H1 (cell line): Measurements from ENCODE around the gene MMP24OS. TPM values are rescaled to one million over a fixed set of nuclear protein-coding genes. Genes with fewer than 3 reads are reported as not detected.
A peak's percentile ranks its signal among the peaks of the same experiment; 100 is the strongest.

Source experiments
- CTCF ChIA-PET: fragments of 300-600 bp; sonication (Branson Sonifier 250); formaldehyde crosslinking; loops from one replicate; lab custom pipeline; 2021; ENCODE audit not compliant: partially characterized antibody; lab: Charles Lee
- POLR2A ChIA-PET: fragments of 300-600 bp; sonication (Branson Sonifier 250); formaldehyde crosslinking; loops from one replicate; lab custom pipeline; 2021; ENCODE audit warnings: inconsistent platforms; ENCODE audit not compliant: partially characterized antibody; lab: Charles Lee
- DNase-seq, 2 experiments: peaks; one replicate each; pipeline versions ENCODE4 v3.0.0 to v3.0.0-alpha.2; 2010 to 2022; ENCODE audit warnings: low spot score in 2 of 2, low read depth in 1 of 2, mixed read lengths in 1 of 2
- FAIRE-seq: peaks from 2 replicates; lab custom pipeline; 2011; peaks lifted over from hg19 to GRCh38; lab: Jason Lieb, UNC
- H2AFZ ChIP-seq: 2 replicates; pipeline ENCODE4 v1.8.1; 2012; ENCODE audit warnings: low read length, inconsistent platforms
- H2AK5ac ChIP-seq: 2 replicates; pipeline ENCODE4 v1.6.1; 2013; ENCODE audit warnings: low read depth, low read length
- H2BK120ac ChIP-seq: replicated peaks from 2 replicates; pipeline ENCODE3; 2013; ENCODE audit warnings: low read depth, low read length, inconsistent platforms
- H2BK12ac ChIP-seq: 2 replicates; pipeline ENCODE4 v1.6.1; 2013; ENCODE audit warnings: low read depth, low read length
- H2BK15ac ChIP-seq: 2 replicates; pipeline ENCODE4 v1.6.1; 2013; ENCODE audit warnings: low read length
- H2BK20ac ChIP-seq: 2 replicates; pipeline ENCODE4 v1.6.1; 2013; ENCODE audit warnings: low read length
- H2BK5ac ChIP-seq: 2 replicates; pipeline ENCODE4 v1.6.1; 2013; ENCODE audit warnings: low read depth, low read length
- H3K14ac ChIP-seq: 2 replicates; pipeline ENCODE4 v1.6.1; 2013; ENCODE audit warnings: inconsistent platforms; ENCODE audit not compliant: insufficient read length
- H3K18ac ChIP-seq: 2 replicates; pipeline ENCODE4 v1.6.1; 2013; ENCODE audit warnings: low read length; ENCODE audit errors: extremely low read depth
- H3K23ac ChIP-seq: 2 replicates; pipeline ENCODE4 v1.6.1; 2013; ENCODE audit warnings: inconsistent platforms; ENCODE audit not compliant: insufficient read length
- H3K23me2 ChIP-seq: 2 replicates; pipeline ENCODE4 v1.6.1; 2013; ENCODE audit warnings: low read depth, low read length
- H3K27ac ChIP-seq: 2 replicates; pipeline ENCODE4 v1.6.1; 2011; ENCODE audit warnings: low read depth, low read length, inconsistent platforms
- H3K27me3 ChIP-seq, 4 experiments: replicated peaks in 1 of 4; 1 replicate in 1 of 4; 2 replicates in 3 of 4; pipeline versions ENCODE4 v1.6.1 to v1.8.1; 2011 to 2013; ENCODE audit warnings: low read length in 3 of 4, mild to moderate bottlenecking in 3 of 4, inconsistent platforms in 2 of 4, mixed read lengths in 2 of 4, moderate library complexity in 1 of 4; ENCODE audit not compliant: control insufficient read depth in 3 of 4, insufficient read depth in 3 of 4; ENCODE audit errors: extremely low read depth in 1 of 4
- H3K36me3 ChIP-seq, 4 experiments: 2 replicates each; pipeline versions ENCODE4 v1.6.1 to v1.8.1; 2011 to 2013; ENCODE audit warnings: mild to moderate bottlenecking in 4 of 4, low read length in 3 of 4, moderate library complexity in 2 of 4, control low read depth in 1 of 4, inconsistent platforms in 1 of 4; ENCODE audit not compliant: insufficient read depth in 4 of 4, control insufficient read depth in 2 of 4
- H3K4ac ChIP-seq: replicated peaks from 2 replicates; pipeline ENCODE3; 2013; ENCODE audit warnings: low read length, low read depth, mixed read lengths, inconsistent platforms; ENCODE audit not compliant: insufficient read length
- H3K4me1 ChIP-seq, 4 experiments: replicated peaks in 1 of 4; 1 replicate in 1 of 4; 2 replicates in 3 of 4; pipeline versions ENCODE4 v1.6.1 to v1.8.1; 2011 to 2013; ENCODE audit warnings: low read length in 3 of 4, inconsistent platforms in 2 of 4, mixed read lengths in 1 of 4; ENCODE audit not compliant: insufficient read depth in 4 of 4, control insufficient read depth in 3 of 4
- H3K4me2 ChIP-seq, 2 experiments: 2 replicates each; pipeline versions ENCODE4 v1.6.1 to v1.8.1; 2011 to 2013; ENCODE audit warnings: low read depth in 2 of 2, low read length in 2 of 2, control low read depth in 1 of 2, inconsistent platforms in 1 of 2, mild to moderate bottlenecking in 1 of 2; ENCODE audit not compliant: insufficient read depth in 1 of 2
- H3K4me3 ChIP-seq, 4 experiments: fragments of 200-600, 300-600 bp in 1 of 4; sonication (generic), shearing (Covaris generic), sonication (Bioruptor Twin) in 1 of 4; 2 replicates each; pipeline versions ENCODE4 v1.5.1 to v1.8.1; 2011 to 2016; ENCODE audit warnings: low read length in 4 of 4, low read depth in 3 of 4, control low read depth in 2 of 4, inconsistent platforms in 2 of 4, mild to moderate bottlenecking in 2 of 4, mixed read lengths in 1 of 4, moderate library complexity in 1 of 4; ENCODE audit not compliant: insufficient read depth in 2 of 4; ENCODE audit errors: extremely low read depth in 1 of 4
- H3K56ac ChIP-seq: replicated peaks from 2 replicates; pipeline ENCODE3; 2013; ENCODE audit warnings: low read depth, mild to moderate bottlenecking, mixed read lengths, low read length, inconsistent platforms; ENCODE audit not compliant: insufficient read length
- H3K79me1 ChIP-seq: 2 replicates; pipeline ENCODE4 v1.6.1; 2013; ENCODE audit warnings: low read depth, low read length, control low read depth
- H3K79me2 ChIP-seq, 2 experiments: 2 replicates each; pipeline versions ENCODE4 v1.6.1 to v1.8.1; 2012 to 2013; ENCODE audit warnings: low read length in 2 of 2, mild to moderate bottlenecking in 2 of 2, inconsistent platforms in 1 of 2; ENCODE audit not compliant: insufficient read depth in 2 of 2, control insufficient read depth in 1 of 2
- H3K9ac ChIP-seq, 4 experiments: replicated peaks in 1 of 4; 1 replicate in 1 of 4; 2 replicates in 3 of 4; pipeline versions ENCODE4 v1.6.1 to v1.8.1; 2011 to 2013; ENCODE audit warnings: low read depth in 3 of 4, low read length in 3 of 4, control low read depth in 2 of 4, mild to moderate bottlenecking in 2 of 4, moderate library complexity in 2 of 4, inconsistent platforms in 1 of 4; ENCODE audit errors: extremely low read depth in 1 of 4
- H3K9me3 ChIP-seq, 2 experiments: 2 replicates each; pipeline versions ENCODE4 v1.6.1 to v1.8.1; 2012 to 2013; ENCODE audit warnings: mild to moderate bottlenecking in 2 of 2, moderate library complexity in 2 of 2, control low read depth in 1 of 2, inconsistent platforms in 1 of 2, low read depth in 1 of 2, low read length in 1 of 2, mixed read lengths in 1 of 2; ENCODE audit not compliant: insufficient read depth in 2 of 2
- H4K20me1 ChIP-seq, 2 experiments: replicated peaks in 1 of 2; 2 replicates each; pipeline versions ENCODE3 to v1.8.1; 2011 to 2013; ENCODE audit warnings: inconsistent platforms in 2 of 2, low read length in 2 of 2, mild to moderate bottlenecking in 1 of 2; ENCODE audit not compliant: insufficient read depth in 2 of 2, control insufficient read depth in 1 of 2
- H4K5ac ChIP-seq: 2 replicates; pipeline ENCODE4 v1.6.1; 2013; ENCODE audit warnings: low read length, low read depth, mixed read lengths, inconsistent platforms; ENCODE audit not compliant: insufficient read length
- H4K8ac ChIP-seq: 2 replicates; pipeline ENCODE4 v1.8.0; 2013; ENCODE audit warnings: mild to moderate bottlenecking, moderate library complexity, low read length, inconsistent platforms; ENCODE audit not compliant: insufficient read depth; ENCODE audit errors: extremely low read depth
- H4K91ac ChIP-seq: replicated peaks from 2 replicates; pipeline ENCODE3; 2013; ENCODE audit warnings: low read length, mixed read lengths, inconsistent platforms; ENCODE audit not compliant: insufficient read length
- BRCA1 ChIP-seq: IDR thresholded peaks from 2 replicates; pipeline ENCODE4 v1.6.1; 2012; ENCODE audit warnings: low read depth, low read length, improper control_type of control experiment
- CBX5 ChIP-seq: fragments of 300-800, 300-1000 bp; sonication (generic); IDR thresholded peaks from 2 replicates; pipeline ENCODE4 v1.7.1; 2016; ENCODE audit warnings: antibody characterized with exemption, low read length, low read depth
- CHD2 ChIP-seq: IDR thresholded peaks from 2 replicates; pipeline ENCODE4 v1.6.1; 2012; ENCODE audit warnings: low read length, improper control_type of control experiment
- CTBP2 ChIP-seq: IDR thresholded peaks from 2 replicates; pipeline ENCODE4 v1.7.0; 2011; ENCODE audit warnings: borderline replicate concordance, mild to moderate bottlenecking, moderate library complexity, mixed read lengths, low read length; ENCODE audit not compliant: insufficient read depth, insufficient read length
- EGR1 ChIP-seq: IDR thresholded peaks from 2 replicates; pipeline ENCODE4 v1.6.1; 2011; ENCODE audit warnings: low read depth, low read length, borderline replicate concordance
- HDAC6 ChIP-seq: IDR thresholded peaks from one replicate; pipeline ENCODE4 v1.7.1; 2012; ENCODE audit warnings: low read depth, mild to moderate bottlenecking, inconsistent platforms, low read length, moderate library complexity
- JUND ChIP-seq: IDR thresholded peaks from 2 replicates; pipeline ENCODE4 v1.6.1; 2011; ENCODE audit warnings: mild to moderate bottlenecking, improper control_type of control experiment, low read length
- MAX ChIP-seq: IDR thresholded peaks from 2 replicates; pipeline ENCODE4 v1.6.1; 2012; ENCODE audit warnings: inconsistent platforms
- POLR2AphosphoS5 ChIP-seq: IDR thresholded peaks from 2 replicates; pipeline ENCODE4 v1.6.1; 2011; ENCODE audit warnings: low read depth, low read length
- RXRA ChIP-seq: IDR thresholded peaks from 2 replicates; pipeline ENCODE4 v1.6.1; 2011; ENCODE audit warnings: low read depth, mild to moderate bottlenecking, low read length, moderate library complexity; ENCODE audit not compliant: insufficient read depth
- SRF ChIP-seq: IDR thresholded peaks from 2 replicates; pipeline ENCODE4 v1.6.1; 2011; ENCODE audit warnings: mild to moderate bottlenecking, low read depth, low read length, moderate library complexity
- USF2 ChIP-seq: IDR thresholded peaks from 2 replicates; pipeline ENCODE4 v1.6.1; 2011; ENCODE audit warnings: low read length, improper control_type of control experiment
- WGBS, 2 experiments: shearing (Covaris generic) in 1 of 2; methylation state at CpG; one replicate each; pipeline versions ENCODE4 v1.1.6 to v1.1.7; 2013 to 2015; ENCODE audit warnings: low lambda C conversion rate in 2 of 2, mixed read lengths in 2 of 2, inconsistent platforms in 1 of 2, low coverage in 1 of 2, missing lambda C conversion rate in 1 of 2; ENCODE audit not compliant: insufficient replicate concordance in 2 of 2, insufficient coverage in 1 of 2, insufficient read length in 1 of 2; ENCODE audit errors: extremely low coverage in 1 of 2, missing lambda C conversion rate in 1 of 2; 5-methylcytosine and 5-hydroxymethylcytosine counted together
- polyA plus RNA-seq, 7 experiments: library from polyadenylated mRNA; depleted of rRNA in 3 of 7; stranded (reverse) in 5 of 7; unstranded in 2 of 7; fragments of >200 nt in 5 of 7; fragments of 200-250 nt in 2 of 7; gene quantifications; 1 replicate in 5 of 7; 2 replicates in 1 of 7; 4 replicates in 1 of 7; pipeline versions ENCODE4 v1.2.1 to v1.2.3, GENCODE V29; 2011 to 2013; ENCODE audit warnings: missing spikeins in 2 of 7, mixed read lengths in 2 of 7
- total RNA-seq: library from RNA; stranded (reverse); fragmentation: NEBNext Ultra II Directional; extraction: Animal tissue kit (Norgen Biotek cat#: 25700); gene quantifications from 2 replicates; pipeline ENCODE4 v1.2.1, GENCODE V29; 2021

MMP24OS gene
- total and polyA plus RNA-seq, 2 of the 8 experiments (the other 6 are each of a cell fraction or from before 2014, with no cell fraction given) = 19.0 to 21.3 TPM

- H3K23ac ChIP-seq = no peak overlapping the region
- FAIRE-seq = no peak
- H3K79me1 ChIP-seq = peaks cover 8% of the 10 kb centered on the region; the same call in 1 of the 2 replicates
- TF ChIP-seq MAX (no peak), BRCA1 (no peak), CBX5 (no peak), HDAC6 (no peak), POLR2AphosphoS5 (no peak), USF2 (no peak), RXRA (no peak), CHD2 (no peak), CTBP2 (no peak), JUND (no peak), SRF (no peak), EGR1 (no peak)
These were observed 9.1 kb upstream of the MMP24OS start for GRCh38 chr20:35286899-35287508.

More at GRCh38 chr20:35286899-35287508, 9.1 kb upstream of the MMP24OS start:
- H3K36me3 ChIP-seq = peaks cover 0 to 10% (median 3%) of the 10 kb centered on the region in 4 experiments; a peak in 4 of 8 replicates
- no peak overlapping the region for H3K56ac ChIP-seq
- H3K9ac ChIP-seq = no peak overlapping the region
- no peak overlapping the region for H2AK5ac ChIP-seq
- H3K9me3 ChIP-seq = no peaks in the 10 kb centered on the region
- CTCF ChIA-PET = interaction anchor here (0.8 to 1.5 kb wide), 4 partner anchors 10 to 287 kb away, joined by 3 to 5 read pairs (median 3); no protein-coding TSS in a partner anchor
- H3K14ac ChIP-seq = no peak overlapping the region
- peaks cover 3 to 8% (median 5%) of the 10 kb centered on the region in 4 experiments; a peak in 6 of 7 replicates for H3K4me1 ChIP-seq
- H3K4me3 ChIP-seq = no peak overlapping the region
- no peak overlapping the region for H4K91ac ChIP-seq
- no peak overlapping the region for H2BK20ac ChIP-seq
- H3K4me2 ChIP-seq = no peak overlapping the region
- H3K18ac ChIP-seq = no peak overlapping the region
- H4K20me1 ChIP-seq = peaks cover 0 to 2% of the 10 kb centered on the region in 2 experiments
- H2BK15ac ChIP-seq = no peak overlapping the region
- H3K27me3 ChIP-seq = no peaks in the 10 kb centered on the region
- no peak overlapping the region for H2BK12ac ChIP-seq
- H4K8ac ChIP-seq = peak overlapping the region; percentile 62
- no peak overlapping the region for H4K5ac ChIP-seq
- DNase-seq = no peak
- H2BK120ac ChIP-seq = no peak overlapping the region
- POLR2A ChIA-PET = interaction anchor here (1.6 to 5.7 kb wide), 2 partner anchors 8 to 11 kb away, joined by 3 to 39 read pairs; partner anchors contain the start of gene MMP24OS
- H2BK5ac ChIP-seq = no peak overlapping the region
- peaks cover 8% of the 10 kb centered on the region for H3K23me2 ChIP-seq
- no peak overlapping the region for H3K27ac ChIP-seq
- H2AFZ ChIP-seq = no peak overlapping the region
- peaks cover 9 to 22% of the 10 kb centered on the region in 2 experiments for H3K79me2 ChIP-seq
- no peak overlapping the region for H3K4ac ChIP-seq
- 89% methylated on average over 15 of the region's 17 CpGs; no CpG with 5 or more reads in 1 of the 2 experiments for WGBS, 2 experiments
